Kidney tubule cell (primary cell): Measurements from ENCODE around the gene TOR1A.

Experiments
- DNase-seq: peaks from one replicate; pipeline ENCODE4 v3.0.0-alpha.2; 2018; ENCODE audit warnings: low spot score

The TOR1A gene

DNA sequence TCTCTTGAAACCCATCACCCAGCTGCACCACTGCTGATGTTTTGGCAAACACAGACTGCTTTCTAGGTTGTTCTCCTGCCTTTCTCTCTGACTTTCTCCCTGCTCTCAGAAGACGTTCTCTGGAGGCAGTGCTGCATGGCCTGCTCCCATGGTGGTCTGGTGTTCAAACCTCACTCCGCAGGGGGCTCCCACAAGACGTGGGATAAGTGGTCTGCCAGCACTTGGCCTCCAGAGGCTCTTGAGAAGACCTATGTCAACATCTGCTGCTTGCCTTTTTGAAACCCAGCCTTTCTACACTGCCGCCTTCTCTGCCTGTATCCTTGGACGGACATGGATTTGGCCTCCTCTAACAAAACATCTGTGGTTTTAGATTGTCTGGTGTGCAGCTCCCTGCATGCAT, 27.9 kb upstream of the TOR1A start:
- DNase-seq, result no peak

DNA sequence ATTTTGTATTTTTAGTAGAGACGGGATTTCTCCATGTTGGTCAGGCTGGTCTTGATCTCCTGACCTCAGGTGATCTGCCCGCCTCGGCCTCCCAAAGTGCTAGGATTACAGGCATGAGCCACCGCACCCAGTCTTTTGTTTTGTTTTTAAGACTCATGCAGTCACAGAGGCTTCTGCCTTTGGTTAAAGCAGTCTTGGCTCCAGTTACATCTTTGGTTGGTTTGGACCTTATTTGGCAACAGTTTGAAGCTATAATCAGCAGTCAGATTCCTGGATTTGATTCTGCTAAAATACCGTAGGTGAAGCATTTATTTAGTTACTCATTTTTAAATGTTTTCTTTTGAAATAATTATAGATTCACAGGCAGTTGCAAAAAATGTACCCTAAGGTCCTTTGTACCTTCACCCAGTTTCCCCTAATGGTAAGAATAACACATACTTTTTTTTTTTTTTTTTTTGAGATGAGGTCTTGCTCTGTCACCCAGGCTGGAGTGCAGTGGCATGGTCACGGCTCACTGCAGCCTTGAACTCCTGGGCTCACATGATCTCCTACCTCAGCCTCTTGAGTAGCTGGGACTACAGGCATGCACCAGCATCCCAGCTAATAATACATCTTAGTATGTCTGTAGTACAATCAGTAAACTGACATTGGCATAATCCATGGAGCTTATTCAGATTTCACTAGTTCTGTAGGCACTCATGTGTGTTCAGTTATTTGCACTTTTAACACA, 27.1 kb upstream of the TOR1A start:
- DNase-seq, result peak; percentile 43

- DNase-seq, result no peak
These were observed 26.0 kb upstream of the TOR1A start for GRCh38 chr9:129849901-129850300.

DNA sequence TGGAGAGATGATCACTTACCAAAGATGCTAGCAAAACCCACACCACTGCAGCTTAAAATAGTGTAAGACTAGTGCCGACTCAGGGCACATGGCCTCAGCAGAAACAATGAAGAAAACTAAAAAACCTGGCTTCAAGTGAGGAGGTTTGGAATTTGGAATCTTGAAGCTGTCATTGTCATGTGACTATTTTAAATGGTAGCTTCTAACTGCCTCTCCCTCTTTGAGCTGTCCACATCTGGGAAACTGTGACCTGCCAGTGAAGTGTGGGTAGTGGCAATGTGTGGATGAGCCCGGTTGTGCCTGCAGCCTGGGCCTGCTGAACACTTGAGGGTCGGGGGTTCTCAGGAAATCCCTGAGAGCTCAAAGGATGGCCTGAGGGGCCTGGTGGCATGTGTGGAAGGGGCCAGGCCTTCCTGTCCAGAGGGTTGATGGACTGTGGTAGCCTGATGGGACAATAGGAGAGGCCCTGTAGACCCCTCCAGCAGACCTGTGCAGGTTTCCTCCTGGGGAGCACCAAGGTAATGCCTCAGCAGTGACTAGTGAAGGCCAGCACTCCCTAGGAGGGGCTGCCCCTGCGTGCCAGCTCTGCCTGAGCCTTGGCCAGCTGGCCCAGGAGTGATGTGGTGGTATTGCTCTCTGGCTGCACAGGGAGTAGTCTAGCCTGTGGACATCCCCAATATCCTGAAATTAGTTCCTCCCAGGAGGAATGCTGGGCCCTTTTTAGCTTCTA, 24.9 kb upstream of the TOR1A start:
- no peak for DNase-seq

DNA sequence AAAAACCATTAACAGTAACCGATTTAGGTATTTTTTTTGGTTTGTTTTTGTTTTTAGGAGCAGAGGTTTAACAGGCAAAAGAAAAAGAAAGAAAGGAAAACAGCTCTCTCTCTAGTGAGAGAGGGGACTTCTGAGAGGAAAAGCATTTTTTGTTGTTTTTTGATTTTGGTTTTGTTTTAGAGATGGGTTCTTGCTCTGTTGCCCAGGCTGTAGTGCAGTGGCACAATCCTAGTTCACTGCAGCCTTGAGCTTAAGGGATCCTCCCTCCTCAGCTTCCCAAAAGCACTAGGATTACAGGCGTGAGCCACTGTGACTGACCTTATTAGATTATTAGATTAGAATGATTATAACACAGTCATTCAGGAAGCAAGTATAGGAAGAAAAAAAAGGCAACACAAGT, 21.4 kb upstream of the TOR1A start:
- no peak for DNase-seq

GRCh38 chr9:129841071-129841470, 17.1 kb upstream of the TOR1A start:
- DNase-seq, result no peak

DNA sequence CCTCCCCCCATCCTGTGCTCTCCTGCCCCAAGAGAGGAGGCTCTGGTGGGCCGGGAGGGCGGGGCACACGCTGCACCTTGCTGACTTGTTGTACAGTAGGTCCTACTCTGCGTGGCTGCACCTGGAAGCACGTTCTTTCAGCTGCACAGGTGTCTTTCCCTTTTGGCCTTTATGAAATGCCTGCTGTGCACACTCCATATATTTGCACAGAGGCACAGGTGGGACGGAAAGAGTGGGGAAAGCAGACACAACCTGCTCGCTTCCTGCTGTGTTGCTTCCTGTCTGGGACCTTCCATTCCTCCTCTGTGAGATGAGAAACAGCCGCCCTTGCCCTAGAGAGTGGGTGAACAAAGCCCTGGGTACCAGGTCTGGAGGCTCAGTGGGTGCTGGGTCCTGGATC, 16.1 kb upstream of the TOR1A start:
- no peak for DNase-seq

GRCh38 chr9:129839324-129840023, 15.5 kb upstream of the TOR1A start:
- DNase-seq, result no peak

GRCh38 chr9:129838707-129839259, 14.8 kb upstream of the TOR1A start:
- peak; percentile 52 for DNase-seq

- peak; percentile 10 for DNase-seq
These were observed 12.5 kb upstream of the TOR1A start for GRCh38 chr9:129836311-129837007.

DNA sequence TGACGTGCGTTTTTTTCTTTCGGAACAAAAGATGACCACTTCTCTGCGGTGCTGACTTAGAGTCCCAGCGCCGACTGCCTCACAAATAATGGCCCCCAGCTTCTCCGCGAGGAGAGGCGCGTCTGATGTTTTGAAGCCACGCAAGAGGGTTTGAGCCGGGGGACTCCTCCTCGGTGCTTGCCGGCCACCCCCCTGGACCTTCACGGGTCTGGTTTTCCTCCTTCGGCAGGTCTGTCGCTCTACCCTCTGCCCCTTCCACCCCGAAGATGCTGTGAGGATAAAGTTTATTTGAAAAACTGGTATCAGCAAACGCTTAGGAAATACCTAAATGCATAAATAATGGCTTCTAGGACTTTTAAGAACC, 11.9 kb upstream of the TOR1A start:
- DNase-seq, result peak; percentile 34

DNA sequence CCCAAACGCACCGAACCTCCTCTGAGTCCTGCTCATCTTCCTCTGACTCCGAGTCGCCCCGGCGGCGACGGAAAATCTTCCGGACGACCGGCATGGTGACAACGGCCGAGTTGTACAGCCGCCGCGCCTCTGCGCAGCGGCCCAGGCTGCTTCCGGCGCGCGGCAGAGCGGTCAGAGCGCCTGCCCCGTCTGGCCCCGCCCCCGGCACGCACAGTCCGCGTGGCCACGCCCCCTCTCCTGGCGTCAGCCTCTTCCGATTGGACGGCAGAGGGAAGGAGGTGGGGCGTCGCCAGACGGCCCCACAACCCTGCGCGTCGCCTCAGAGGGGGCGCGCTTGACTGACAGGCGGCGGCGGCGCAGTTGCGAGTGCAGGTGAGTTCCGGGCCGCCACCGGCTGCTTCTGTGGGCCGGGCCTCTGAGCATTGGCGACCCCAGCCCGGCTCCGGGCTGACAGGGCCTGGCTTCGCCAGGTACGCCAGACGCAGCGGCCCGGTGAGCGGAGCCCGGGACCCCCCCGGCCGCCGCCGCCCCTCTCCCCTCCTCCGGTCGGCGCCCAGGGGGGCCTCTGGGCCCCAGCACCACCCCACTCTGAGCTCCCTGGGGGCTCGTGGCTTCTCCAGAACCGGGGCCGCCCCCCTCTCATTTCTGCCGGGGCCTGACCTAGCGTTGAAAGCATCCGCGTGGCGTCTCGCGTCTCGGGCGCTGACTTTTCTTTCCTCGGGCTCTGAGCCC, 11.4 kb upstream of the TOR1A start, which contains the start of the genes C9orf78 and USP20:
Gene C9orf78, minus strand, starts transcription at position 148 of the 732 bp plus-strand sequence. Its CDS starts 54 bp downstream, at position 94.
Gene USP20, plus strand, starts transcription at position 331 of the 732 bp plus-strand sequence. CDS start 17,098 bp downstream, outside the sequence.
- peak; percentile 95 for DNase-seq

DNA sequence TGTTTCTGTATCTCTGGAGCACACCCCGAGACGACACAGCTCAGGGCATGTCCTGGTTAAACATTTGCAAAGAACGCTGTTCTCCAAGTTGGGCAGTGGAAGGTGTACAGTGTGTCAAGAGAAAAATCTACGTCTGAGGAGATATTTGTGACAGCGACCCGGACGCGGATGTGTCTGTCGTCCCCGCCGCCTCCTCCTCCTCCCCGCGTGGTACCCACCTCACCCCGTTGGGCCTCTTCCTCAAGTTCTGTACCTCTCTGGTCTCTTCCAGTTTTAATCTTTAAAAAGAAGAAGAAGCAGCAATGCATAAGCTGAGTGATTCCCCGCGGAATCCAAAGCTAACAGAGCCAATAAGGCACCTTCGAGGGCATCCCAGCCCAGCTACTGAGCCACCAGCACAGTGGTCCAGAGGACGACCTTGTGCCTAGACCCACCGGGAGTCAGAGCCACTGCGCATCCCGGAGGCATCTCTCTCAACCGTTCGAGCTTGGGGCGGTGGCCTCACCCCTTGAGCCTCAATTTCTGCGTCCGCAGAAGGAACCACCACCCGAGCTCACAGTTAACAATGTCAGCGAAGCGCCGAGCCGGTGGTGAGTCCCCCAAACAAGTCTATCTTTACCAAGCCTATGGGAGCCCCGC, 10.7 kb upstream of the TOR1A start:
- peak; percentile 32 for DNase-seq

GRCh38 chr9:129832982-129833381, 9.0 kb upstream of the TOR1A start:
- DNase-seq, result no peak

DNA sequence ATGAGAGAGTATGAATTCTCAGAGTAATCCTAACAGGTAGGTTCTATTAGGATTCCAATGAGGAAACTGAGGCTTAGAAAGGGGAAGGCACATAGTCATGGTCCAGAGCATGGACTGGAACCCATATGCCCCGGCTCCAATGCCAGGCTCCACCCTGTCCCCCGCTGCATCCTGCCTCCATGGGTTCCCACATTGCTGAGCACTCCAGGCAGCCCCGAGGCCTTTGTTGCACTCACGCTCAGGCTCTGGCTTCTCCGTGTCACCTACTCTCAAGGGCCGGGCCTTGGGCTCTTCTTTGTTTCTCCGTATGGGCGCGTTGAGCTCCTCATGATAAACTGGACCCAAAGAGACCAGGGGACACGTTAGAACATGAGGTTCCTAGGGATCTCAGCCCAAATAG, 5.0 kb upstream of the TOR1A start:
- DNase-seq, result no peak

GRCh38 chr9:129828051-129828450, 4.1 kb upstream of the TOR1A start:
- DNase-seq, result no peak

DNA sequence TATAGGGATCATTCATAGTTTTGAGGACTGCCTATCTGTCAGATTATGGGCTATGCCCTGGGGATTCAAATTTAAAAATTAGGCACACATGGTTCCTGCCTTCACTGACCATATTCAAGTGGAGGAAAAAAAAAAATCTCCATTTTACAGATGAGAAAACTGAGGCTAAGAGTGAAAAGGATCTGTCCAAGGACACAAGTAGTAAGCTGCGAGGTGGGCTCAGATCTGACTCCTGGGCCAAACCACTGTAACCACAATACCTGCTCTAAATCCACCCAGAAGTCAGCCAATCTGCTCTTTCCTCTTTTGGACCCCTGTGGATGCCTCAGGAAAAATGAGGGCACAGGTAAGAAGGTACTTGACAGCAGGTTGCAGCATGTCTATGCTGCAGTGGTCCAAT, 2.8 kb upstream of the TOR1A start:
- no peak for DNase-seq

DNA sequence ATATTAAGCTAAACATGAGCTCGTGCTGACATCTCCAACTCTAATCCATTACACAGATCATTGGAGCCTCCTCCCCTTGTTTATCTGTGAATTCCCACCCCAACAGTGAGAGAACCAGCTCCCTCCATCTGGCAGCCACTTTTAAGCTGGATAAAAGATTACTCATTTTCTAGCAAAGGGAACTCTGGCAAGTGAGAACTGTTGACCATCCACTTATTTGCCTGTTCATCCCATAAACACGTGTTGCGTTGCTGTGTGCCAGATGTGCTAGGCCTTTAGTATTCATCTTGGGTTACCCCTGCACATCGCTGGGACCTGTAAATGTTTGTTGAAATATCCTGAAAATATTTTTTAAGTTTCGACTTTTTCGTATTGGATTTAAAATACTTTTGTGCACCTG, 2.4 kb upstream of the TOR1A start:
- DNase-seq, result no peak

- DNase-seq, result no peak
These were observed 398 bp downstream of the TOR1A start for GRCh38 chr9:129823542-129823934.

DNA sequence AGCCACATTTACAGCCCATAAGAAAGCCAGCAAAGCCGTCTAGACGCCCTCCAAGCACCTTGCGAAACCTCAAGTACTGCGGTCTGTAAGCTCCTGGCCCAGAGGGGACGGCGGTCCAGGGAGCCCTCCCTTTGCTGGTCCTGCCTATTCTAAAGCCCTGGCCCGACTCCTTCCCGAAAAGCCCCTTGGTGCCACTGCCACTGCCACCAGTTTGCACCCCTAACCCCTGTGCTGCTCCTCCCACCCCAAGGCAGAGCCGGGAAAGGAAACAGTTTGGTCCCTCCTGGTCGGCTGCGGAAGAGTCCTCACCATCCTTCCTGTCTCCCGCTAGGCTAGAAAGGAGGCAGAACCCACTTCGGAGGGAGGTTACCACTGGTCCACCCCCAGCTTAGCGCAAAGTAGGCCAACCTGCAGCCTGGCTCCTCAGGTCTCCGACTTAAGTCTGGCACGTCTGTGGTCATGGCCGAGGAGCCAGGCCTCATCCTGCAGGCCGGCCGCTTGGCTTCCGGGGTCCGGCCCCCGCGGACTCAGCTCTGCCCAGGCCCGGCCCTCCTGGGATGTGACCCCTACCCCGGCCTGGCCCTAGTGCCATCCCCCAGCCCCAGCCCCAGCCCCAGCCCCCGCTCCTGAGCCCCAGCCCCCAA, 916 bp downstream of the TOR1A start:
- DNase-seq, result peak; percentile 59
